ENCODE data around the gene OPTC.

The OPTC gene

DNA sequence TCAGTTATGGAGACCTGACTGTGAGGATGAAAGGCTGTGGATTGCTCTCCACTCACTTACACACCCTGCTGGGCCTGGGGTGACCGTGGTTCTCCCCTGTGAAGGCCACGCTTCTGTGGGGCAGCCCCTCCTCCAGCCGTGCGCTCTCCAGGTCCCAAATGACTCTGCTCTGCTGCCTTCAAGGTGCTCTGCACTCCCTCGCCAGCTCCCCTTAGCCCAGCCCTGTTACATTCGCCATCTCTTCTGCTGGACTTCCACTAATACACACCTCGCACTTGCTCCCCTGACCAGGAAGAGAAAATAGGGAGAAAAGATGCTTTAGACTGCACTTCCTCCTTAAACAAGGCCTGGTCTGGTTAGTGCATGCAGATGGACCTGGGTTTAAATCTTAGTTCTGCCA, 24.6 kb downstream of the OPTC start:
- DNase-seq, result no peak

- no peak for DNase-seq
Observed at GRCh38 chr1:203519053-203519840, 25.3 kb downstream of the OPTC start.

DNA sequence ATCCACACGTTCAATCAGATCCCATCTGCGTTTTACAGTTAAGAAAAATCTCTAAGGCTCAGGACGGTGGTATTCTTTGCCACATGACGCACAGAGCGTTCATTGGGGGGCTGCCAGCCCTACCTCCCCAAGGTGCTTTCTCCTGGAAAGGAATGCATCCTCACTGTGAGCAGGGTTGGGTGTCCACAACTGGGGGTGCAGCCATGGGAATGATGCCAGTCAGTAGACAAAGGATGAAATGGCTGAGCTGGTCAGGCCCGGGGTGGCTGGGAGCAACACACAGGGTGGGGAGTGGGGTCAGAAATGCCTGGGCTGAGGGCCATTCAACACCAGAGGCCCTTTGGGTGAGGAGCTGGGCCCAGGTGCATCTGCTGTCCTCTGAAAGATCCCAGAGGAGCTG, 25.9 kb downstream of the OPTC start:
- no peak for DNase-seq

DNA sequence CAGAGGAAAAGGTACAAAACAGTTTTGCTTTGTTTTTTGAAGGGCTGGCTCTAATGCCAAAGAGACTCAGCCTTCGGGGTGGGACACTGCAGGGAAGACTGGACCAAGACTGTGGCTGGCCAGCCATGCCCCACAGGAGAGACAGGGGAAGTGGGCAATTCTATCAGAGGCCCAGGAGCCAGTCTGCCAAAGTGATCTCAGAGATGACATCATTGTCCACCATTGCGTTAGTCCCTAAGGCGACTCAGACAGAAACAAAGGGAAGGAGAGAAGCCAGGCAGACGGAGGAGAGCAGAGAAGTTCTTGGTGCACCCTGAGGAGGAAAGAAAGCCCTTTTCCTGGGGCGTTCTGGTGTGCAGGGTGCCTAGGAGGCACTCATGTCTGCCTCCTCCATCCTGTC, 26.4 kb downstream of the OPTC start:
- DNase-seq, result no peak

- DNase-seq, result no peak
Observed at GRCh38 chr1:203521074-203521794, 27.3 kb downstream of the OPTC start.

GRCh38 chr1:203521812-203522211, 27.9 kb downstream of the OPTC start:
- no peak for DNase-seq

- no peak for DNase-seq
Observed at GRCh38 chr1:203522237-203522636, 28.3 kb downstream of the OPTC start.

DNA sequence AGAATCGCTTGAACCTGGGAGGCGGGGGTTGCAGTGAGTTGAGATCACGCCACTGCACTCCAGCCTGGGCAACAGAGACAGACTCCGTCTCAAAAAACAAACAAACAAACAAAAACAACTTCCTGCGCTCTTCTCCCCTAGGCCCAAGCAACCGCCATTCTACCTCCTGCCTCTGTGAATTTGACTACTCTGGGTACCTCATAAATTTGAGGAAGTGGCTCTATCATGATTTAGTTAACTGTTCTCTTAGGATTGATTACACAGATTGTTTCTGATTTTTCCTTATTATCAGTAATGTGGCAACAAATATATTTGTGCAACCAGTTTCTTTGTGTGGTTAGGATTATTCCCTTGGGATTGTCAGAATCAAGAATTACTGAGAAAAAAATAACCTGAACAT, 29.7 kb downstream of the OPTC start:
- no peak for DNase-seq

GRCh38 chr1:203524152-203524551, 30.2 kb downstream of the OPTC start:
- no peak for DNase-seq

GRCh38 chr1:203524824-203525223, 30.9 kb downstream of the OPTC start:
- DNase-seq, result no peak

DNA sequence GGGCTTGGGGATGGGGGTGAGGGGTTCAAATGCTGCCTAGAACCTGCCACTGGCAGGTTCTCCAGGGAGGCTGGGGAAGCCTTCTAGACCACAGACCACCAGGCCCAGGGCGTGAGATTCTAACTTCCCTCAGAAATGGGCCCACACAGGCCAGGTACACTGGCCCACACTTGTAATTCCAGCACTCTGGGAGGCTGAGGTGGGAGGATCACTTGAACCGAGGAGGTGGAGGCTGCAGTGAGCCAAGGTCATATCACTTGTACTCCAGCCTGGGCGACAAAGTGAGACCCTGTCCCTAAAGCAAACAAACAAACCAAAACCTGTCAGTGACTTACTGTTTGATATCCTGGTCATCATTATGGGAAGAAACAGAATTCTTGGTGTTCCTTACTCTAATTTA, 31.7 kb downstream of the OPTC start:
- no peak for DNase-seq

DNA sequence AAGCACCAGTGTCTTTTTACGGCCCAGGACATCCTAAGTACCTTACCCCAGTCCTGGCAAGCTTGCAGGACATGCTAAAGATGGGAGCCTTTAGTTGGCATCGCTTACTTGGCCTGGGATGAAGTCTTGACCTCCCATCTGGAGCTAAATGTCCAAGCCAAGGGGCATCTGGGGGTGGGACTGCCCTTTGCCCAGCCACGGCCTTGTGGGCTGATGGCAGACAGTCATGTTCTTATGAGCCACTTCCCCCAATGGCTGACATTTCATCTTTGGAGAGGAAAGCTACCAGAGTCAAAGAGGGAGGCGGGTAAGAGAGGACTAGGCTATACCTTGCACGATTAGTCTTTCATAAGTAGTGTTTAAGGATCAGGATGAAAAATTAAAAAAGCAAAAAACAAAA, 32.2 kb downstream of the OPTC start:
- DNase-seq, result no peak

DNA sequence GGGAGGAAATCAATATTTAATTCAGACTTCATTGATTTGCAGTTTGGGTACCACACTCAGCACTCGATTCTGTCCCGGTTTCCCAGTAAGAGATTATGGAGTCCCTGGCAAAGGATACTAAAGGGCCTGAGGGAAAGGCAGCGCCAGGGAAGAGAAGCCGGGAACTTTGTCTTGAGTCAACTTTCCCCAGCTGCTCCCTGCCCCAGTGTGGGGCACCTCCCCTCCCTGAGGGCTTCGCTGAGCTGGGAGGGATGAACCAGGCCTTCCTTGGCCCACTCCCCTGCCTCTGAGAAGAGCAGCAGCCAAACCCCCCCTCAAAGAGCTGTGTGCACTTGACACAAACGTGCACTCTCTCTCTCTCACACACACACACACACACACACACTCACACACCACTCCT, 32.6 kb downstream of the OPTC start:
- no peak for DNase-seq

DNA sequence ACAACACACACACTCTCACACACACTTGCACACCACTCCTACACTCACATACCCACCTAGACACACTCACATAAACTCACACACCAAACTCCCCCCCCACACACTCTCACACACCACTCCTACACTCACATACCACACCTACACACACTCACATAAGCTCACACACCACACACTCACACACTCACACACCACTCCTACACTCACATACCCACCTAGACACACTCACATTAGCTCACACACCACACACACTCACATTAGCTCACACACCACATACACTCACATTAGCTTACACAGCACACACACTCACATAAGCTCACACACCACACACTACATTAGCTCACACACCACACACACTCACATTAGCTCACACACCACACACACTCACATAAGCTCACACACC, 33.1 kb downstream of the OPTC start:
- DNase-seq, result no peak

GRCh38 chr1:203528063-203528462, 34.1 kb downstream of the OPTC start:
- DNase-seq, result no peak

DNA sequence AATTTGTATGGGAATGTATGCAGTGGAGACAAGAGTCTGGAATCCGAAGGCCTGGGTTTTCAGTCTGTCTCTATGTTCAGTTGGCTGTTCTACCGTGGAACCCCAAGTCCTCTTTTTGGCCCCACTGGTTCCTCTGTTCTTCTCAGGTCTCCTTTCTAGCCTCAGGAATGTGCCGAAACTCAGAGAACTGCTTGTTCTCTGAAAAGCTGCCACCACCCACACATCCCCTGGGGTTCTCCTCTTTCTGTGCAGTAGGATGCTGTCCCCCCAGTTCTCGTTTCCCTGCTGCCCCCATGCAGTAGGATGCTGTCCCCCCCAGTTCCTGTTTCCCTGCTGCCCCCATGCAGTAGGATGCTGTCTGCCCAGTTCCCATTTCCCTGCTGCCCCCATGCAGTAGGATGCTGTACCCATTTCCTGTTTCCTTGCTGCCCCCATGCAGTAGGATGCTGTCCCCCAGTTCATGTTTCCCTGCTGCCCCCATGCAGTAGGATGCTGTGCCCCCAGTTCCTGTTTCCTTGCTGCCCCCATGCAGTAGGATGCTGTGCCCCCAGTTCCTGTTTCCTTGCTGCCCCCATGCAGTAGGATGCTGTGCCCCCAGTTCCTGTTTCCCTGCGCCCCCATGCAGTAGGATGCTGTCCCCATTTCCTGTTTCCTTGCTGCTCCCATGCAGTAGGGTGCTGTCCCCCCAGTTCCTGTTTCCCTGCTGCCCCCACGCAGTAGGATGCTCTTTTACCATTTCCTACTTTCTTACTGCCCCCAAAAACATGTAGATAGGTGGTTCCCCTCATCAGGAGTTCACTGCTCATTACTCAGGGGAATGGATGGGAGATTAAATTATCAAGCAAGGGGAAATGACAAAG, 35.3 kb downstream of the OPTC start:
- no peak for DNase-seq

DNA sequence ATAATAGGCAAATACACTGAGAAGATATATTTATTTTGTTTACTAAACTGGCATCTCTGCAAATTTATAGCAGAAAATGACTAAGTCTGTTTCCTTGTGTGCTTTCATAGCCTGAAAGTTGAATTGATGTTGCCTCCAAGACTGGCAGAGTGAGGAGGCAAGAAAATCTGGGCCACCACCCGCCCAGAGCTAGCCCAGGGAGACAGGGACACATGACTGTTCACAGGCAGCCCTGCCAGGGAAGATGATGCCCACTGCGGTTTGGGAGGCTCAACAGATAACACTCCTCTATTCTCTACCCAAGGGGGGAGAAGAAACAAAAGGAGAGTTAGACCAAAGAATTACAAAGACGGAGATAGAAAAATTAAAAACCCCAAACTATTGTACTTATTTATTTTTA, 37.1 kb downstream of the OPTC start:
- DNase-seq, result no peak

GRCh38 chr1:203534012-203534411, 40.1 kb downstream of the OPTC start:
- DNase-seq, result no peak

GRCh38 chr1:203534526-203534925, 40.6 kb downstream of the OPTC start:
- no peak for DNase-seq

GRCh38 chr1:203536575-203536974, 42.6 kb downstream of the OPTC start:
- no peak for DNase-seq

DNA sequence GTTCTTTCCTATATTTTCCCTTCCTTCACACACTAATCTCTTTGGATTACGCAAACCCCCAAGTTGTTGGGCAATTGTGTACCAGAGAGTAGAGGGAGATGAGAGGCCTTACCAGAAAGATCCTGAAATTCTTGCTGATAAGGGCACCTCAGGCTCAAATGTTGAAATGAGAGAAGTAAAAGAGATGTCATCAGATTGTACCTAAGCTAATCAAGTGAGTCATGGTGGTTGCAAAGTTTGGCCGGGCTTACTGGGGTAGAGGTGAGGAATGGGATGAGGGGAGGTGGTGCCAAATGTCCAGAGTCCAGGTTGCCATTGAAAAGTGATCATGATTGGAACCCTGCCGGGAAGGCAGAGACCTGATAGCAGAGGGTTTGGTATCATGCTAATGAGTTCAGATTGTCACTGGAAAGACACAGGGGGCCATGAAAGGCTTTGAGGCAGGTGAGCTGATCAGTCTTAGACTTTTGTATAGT, 43.1 kb downstream of the OPTC start:
- DNase-seq, result no peak

DNA sequence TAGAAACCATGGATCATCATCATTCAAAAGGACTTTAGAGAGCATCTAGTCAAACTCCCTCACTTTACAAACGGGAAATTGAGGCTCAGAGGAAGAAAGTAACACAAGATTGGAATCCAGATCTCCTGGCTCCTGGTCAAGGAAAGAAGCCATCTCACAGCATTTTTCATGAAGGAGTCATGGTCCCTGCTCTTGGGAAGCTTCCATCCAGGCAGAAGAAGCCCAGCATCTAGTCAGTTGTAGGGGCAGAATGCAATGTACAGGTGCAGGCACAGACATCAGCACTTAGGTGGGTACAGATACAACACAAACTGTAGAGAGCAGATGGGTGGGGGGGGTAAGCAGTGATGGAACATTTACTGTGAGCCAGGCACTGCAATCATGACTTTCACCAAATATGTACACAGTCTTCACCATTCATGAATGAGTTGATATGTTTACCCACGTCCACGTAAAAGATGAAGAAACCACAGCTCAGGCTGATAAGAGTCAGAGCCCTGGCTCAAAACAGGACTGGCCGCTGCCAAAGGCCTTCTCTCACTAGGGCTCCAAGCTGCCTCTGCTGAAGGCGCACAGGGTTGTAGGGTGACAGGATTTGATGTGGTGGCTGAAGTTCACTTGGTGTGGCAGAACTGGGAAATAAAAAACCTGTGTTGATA, 44.0 kb downstream of the OPTC start:
- no peak for DNase-seq

GRCh38 chr1:203538726-203539125, 44.8 kb downstream of the OPTC start:
- DNase-seq, result no peak
